ENCODE measurements around the gene FES. TPM values are rescaled to one million over a fixed set of nuclear protein-coding genes. Genes with fewer than 3 reads are reported as not detected.
A peak's percentile ranks its signal among the peaks of the same experiment; 100 is the strongest.

FES gene
- total and polyA plus RNA-seq, 10 of the 15 experiments (the other 5 are each of a cell fraction or from before 2014, with no cell fraction given), result 0.07 to 23.9 (median 9.9) TPM

DNA sequence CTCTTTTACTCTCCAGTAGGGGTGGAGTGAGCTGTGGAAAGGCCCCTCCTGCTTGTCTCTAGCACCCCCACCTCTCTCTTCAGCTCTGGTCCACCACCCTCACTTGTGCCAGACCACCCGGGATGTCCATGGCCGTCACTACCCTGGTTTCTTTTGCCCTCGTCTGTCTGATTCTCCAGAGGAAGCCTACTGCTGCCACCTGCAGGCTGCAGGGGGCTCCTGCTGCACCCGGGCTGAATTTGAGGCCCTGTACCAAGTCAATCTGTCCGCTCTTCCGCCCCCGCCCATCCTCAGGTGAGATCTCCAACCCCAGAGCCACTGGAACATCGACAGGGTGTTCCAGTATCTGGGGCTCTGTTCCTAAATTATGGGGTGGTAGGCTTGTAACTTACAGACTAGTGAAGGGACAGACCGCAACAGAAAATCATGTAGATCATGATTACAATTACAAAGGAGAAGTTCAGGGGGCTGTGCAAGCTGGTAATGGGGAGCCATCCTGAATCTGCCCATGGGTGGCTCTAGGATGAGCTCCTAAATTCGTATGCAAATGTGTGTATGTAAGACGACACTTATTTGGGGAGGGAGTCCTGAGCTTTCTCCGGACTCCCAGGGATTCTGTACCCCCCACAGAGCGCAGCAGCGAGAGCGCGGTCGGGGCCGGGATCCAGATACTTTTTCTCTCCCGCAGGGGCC, 50.1 kb downstream of the FES start (continued):
- TF ChIP-seq ETV6 (conservative IDR thresholded peaks at IDR 0.05 in 1 of 2, IDR thresholded peaks at IDR 0.05 in 1 of 2; ENCODE audit: borderline replicate concordance in 1 of 2, low read depth in 1 of 2) (no peak), BRCA1 (IDR thresholded peaks at IDR 0.05; ENCODE audit: low read depth, low read length) (no peak), RCOR1 (conservative IDR thresholded peaks at IDR 0.05; ENCODE audit: low read depth, low read length) (no peak), TCF12 (IDR thresholded peaks at IDR 0.05; ENCODE audit: low read depth, low read length) (0 out of 2 replicates have a peak, but pooled peaks have one; percentile 40), SP1 (IDR thresholded peaks at IDR 0.05; ENCODE audit: low read depth, low read length) (no peak), EZH2 (IDR thresholded peaks at IDR 0.05; ENCODE audit: borderline replicate concordance, control insufficient read depth, low read depth, low read length) (no peak), CBX3 (IDR thresholded peaks at IDR 0.05; ENCODE audit: borderline replicate concordance, low read depth) (no peak), SREBF1 (IDR thresholded peaks at IDR 0.05; ENCODE audit: low read length) (no peak), SUZ12 (IDR thresholded peaks at IDR 0.05; ENCODE audit: unreplicated experiment) (no peak), SMC3 (IDR thresholded peaks at IDR 0.05; ENCODE audit: borderline replicate concordance, low read length) (peak; percentile 65), MEF2A (IDR thresholded peaks at IDR 0.05; ENCODE audit: insufficient read depth, low read depth, low read length) (no peak), ZZZ3 (IDR thresholded peaks at IDR 0.05; ENCODE audit: control insufficient read depth, insufficient read length, low read depth) (no peak)
- TF ChIP-seq, protein P1, sequence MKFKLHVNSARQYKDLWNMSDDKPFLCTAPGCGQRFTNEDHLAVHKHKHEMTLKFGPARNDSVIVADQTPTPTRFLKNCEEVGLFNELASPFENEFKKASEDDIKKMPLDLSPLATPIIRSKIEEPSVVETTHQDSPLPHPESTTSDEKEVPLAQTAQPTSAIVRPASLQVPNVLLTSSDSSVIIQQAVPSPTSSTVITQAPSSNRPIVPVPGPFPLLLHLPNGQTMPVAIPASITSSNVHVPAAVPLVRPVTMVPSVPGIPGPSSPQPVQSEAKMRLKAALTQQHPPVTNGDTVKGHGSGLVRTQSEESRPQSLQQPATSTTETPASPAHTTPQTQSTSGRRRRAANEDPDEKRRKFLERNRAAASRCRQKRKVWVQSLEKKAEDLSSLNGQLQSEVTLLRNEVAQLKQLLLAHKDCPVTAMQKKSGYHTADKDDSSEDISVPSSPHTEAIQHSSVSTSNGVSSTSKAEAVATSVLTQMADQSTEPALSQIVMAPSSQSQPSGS (IDR thresholded peaks at IDR 0.05; ENCODE audit: low read length), result no peak
- TF ChIP-seq, protein P2, sequence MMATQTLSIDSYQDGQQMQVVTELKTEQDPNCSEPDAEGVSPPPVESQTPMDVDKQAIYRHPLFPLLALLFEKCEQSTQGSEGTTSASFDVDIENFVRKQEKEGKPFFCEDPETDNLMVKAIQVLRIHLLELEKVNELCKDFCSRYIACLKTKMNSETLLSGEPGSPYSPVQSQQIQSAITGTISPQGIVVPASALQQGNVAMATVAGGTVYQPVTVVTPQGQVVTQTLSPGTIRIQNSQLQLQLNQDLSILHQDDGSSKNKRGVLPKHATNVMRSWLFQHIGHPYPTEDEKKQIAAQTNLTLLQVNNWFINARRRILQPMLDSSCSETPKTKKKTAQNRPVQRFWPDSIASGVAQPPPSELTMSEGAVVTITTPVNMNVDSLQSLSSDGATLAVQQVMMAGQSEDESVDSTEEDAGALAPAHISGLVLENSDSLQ (IDR thresholded peaks at IDR 0.05), result peak; percentile 39
- TF ChIP-seq, protein P3, sequence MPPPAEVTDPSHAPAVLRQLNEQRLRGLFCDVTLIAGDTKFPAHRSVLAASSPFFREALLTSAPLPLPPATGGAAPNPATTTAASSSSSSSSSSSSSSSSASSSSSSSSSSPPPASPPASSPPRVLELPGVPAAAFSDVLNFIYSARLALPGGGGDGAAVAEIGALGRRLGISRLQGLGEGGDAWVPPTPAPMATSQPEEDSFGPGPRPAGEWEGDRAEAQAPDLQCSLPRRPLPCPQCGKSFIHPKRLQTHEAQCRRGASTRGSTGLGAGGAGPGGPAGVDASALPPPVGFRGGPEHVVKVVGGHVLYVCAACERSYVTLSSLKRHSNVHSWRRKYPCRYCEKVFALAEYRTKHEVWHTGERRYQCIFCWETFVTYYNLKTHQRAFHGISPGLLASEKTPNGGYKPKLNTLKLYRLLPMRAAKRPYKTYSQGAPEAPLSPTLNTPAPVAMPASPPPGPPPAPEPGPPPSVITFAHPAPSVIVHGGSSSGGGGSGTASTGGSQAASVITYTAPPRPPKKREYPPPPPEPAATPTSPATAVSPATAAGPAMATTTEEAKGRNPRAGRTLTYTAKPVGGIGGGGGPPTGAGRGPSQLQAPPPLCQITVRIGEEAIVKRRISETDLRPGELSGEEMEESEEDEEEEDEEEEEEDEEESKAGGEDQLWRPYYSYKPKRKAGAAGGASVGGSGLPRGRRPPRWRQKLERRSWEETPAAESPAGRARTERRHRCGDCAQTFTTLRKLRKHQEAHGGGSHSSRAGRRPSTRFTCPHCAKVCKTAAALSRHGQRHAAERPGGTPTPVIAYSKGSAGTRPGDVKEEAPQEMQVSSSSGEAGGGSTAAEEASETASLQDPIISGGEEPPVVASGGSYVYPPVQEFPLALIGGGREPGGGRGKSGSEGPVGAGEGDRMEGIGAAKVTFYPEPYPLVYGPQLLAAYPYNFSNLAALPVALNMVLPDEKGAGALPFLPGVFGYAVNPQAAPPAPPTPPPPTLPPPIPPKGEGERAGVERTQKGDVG (CRISPR knock-in tag; IDR thresholded peaks at IDR 0.05), result no peak
- TF ChIP-seq, protein P4, sequence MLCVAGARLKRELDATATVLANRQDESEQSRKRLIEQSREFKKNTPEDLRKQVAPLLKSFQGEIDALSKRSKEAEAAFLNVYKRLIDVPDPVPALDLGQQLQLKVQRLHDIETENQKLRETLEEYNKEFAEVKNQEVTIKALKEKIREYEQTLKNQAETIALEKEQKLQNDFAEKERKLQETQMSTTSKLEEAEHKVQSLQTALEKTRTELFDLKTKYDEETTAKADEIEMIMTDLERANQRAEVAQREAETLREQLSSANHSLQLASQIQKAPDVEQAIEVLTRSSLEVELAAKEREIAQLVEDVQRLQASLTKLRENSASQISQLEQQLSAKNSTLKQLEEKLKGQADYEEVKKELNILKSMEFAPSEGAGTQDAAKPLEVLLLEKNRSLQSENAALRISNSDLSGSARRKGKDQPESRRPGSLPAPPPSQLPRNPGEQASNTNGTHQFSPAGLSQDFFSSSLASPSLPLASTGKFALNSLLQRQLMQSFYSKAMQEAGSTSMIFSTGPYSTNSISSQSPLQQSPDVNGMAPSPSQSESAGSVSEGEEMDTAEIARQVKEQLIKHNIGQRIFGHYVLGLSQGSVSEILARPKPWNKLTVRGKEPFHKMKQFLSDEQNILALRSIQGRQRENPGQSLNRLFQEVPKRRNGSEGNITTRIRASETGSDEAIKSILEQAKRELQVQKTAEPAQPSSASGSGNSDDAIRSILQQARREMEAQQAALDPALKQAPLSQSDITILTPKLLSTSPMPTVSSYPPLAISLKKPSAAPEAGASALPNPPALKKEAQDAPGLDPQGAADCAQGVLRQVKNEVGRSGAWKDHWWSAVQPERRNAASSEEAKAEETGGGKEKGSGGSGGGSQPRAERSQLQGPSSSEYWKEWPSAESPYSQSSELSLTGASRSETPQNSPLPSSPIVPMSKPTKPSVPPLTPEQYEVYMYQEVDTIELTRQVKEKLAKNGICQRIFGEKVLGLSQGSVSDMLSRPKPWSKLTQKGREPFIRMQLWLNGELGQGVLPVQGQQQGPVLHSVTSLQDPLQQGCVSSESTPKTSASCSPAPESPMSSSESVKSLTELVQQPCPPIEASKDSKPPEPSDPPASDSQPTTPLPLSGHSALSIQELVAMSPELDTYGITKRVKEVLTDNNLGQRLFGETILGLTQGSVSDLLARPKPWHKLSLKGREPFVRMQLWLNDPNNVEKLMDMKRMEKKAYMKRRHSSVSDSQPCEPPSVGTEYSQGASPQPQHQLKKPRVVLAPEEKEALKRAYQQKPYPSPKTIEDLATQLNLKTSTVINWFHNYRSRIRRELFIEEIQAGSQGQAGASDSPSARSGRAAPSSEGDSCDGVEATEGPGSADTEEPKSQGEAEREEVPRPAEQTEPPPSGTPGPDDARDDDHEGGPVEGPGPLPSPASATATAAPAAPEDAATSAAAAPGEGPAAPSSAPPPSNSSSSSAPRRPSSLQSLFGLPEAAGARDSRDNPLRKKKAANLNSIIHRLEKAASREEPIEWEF (IDR thresholded peaks at IDR 0.05; ENCODE audit: insufficient replicate concordance, low read depth, low read length), result no peak
- TF ChIP-seq, protein P5, sequence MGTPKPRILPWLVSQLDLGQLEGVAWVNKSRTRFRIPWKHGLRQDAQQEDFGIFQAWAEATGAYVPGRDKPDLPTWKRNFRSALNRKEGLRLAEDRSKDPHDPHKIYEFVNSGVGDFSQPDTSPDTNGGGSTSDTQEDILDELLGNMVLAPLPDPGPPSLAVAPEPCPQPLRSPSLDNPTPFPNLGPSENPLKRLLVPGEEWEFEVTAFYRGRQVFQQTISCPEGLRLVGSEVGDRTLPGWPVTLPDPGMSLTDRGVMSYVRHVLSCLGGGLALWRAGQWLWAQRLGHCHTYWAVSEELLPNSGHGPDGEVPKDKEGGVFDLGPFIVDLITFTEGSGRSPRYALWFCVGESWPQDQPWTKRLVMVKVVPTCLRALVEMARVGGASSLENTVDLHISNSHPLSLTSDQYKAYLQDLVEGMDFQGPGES (IDR thresholded peaks at IDR 0.05), result no peak

All from GM12878 (cell line).